Naive thymus-derived CD4-positive, alpha-beta T cell (primary cell): ENCODE measurements around the gene WRAP53. TPM values are rescaled to one million over a fixed set of nuclear protein-coding genes. Genes with fewer than 3 reads are reported as not detected.
A peak's percentile ranks its signal among the peaks of the same experiment; 100 is the strongest.

Experiments
- ATAC-seq: fragments of 150-1000 bp; cut with Tn5 transposase; 2 replicates; pipeline ENCODE4 v1.10.0; 2021; ENCODE audit warnings: mild to moderate bottlenecking, moderate library complexity
- CTCF ChIA-PET: fragments of 350-600 bp; sonication (Branson Sonifier 250); formaldehyde crosslinking; loops from one replicate; lab custom pipeline; 2021; ENCODE audit warnings: antibody characterized with exemption; lab: Charles Lee
- POLR2A ChIA-PET: fragments of 350-600 bp; sonication (Branson Sonifier 250); formaldehyde crosslinking; loops from one replicate; lab custom pipeline; 2021; ENCODE audit warnings: antibody characterized with exemption, inconsistent platforms; lab: Charles Lee
- DNase-seq, 9 donors: peaks; one replicate each; pipeline versions ENCODE4 v3.0.0 to v3.0.0-alpha.2; 2020 to 2022; ENCODE audit warnings: mixed read lengths in 1 of 9
- H3K27ac ChIP-seq: one replicate; pipeline ENCODE4 v1.7.0; 2013; ENCODE audit warnings: mild to moderate bottlenecking, low read depth, low read length, moderate library complexity
- H3K27me3 ChIP-seq, 2 donors: one replicate each; pipeline ENCODE4 v1.7.0; 2013; ENCODE audit warnings: low read length in 2 of 2, mild to moderate bottlenecking in 2 of 2, moderate library complexity in 2 of 2; ENCODE audit not compliant: control insufficient read depth in 2 of 2, insufficient read depth in 2 of 2
- H3K36me3 ChIP-seq, 3 experiments: 1 replicate in 2 of 3; 2 replicates in 1 of 3; pipeline ENCODE4 v1.7.0; 2013; ENCODE audit warnings: low read length in 3 of 3, mild to moderate bottlenecking in 3 of 3, moderate library complexity in 1 of 3; ENCODE audit not compliant: insufficient read depth in 3 of 3, control insufficient read depth in 2 of 3
- H3K4me1 ChIP-seq, 2 donors: one replicate each; pipeline ENCODE4 v1.7.0; 2013; ENCODE audit warnings: low read length in 2 of 2, mild to moderate bottlenecking in 2 of 2, moderate library complexity in 1 of 2; ENCODE audit not compliant: control insufficient read depth in 2 of 2, insufficient read depth in 2 of 2
- H3K4me3 ChIP-seq: 2 replicates; pipeline ENCODE4 v1.7.0; 2013; ENCODE audit warnings: mild to moderate bottlenecking, low read length
- H3K9me3 ChIP-seq, 3 experiments: 1 replicate in 2 of 3; 2 replicates in 1 of 3; pipeline ENCODE4 v1.7.0; 2013; ENCODE audit warnings: low read length in 3 of 3; ENCODE audit not compliant: control insufficient read depth in 2 of 3
- H3K27ac Mint-ChIP-seq, 9 donors: one replicate each; pipeline ENCODE4 v1.8.0; 2020 to 2022; ENCODE audit warnings: mixed read lengths in 9 of 9, mild to moderate bottlenecking in 8 of 9, moderate library complexity in 5 of 9, inconsistent platforms in 2 of 9
- H3K27me3 Mint-ChIP-seq, 5 donors: one replicate each; pipeline ENCODE4 v1.8.0; 2021 to 2022; ENCODE audit warnings: mixed read lengths in 5 of 5, mild to moderate bottlenecking in 1 of 5
- H3K36me3 Mint-ChIP-seq, 5 donors: one replicate each; pipeline ENCODE4 v1.8.0; 2020 to 2022; ENCODE audit warnings: mixed read lengths in 5 of 5, mild to moderate bottlenecking in 3 of 5, inconsistent platforms in 1 of 5
- H3K4me1 Mint-ChIP-seq, 7 donors: one replicate each; pipeline ENCODE4 v1.8.0; 2020 to 2022; ENCODE audit warnings: mixed read lengths in 7 of 7, mild to moderate bottlenecking in 3 of 7, inconsistent platforms in 1 of 7
- H3K4me3 Mint-ChIP-seq, 10 donors: one replicate each; pipeline ENCODE4 v1.8.0; 2020 to 2022; ENCODE audit warnings: mild to moderate bottlenecking in 10 of 10, mixed read lengths in 10 of 10, moderate library complexity in 6 of 10, inconsistent platforms in 2 of 10
- H3K9me3 Mint-ChIP-seq, 11 donors: one replicate each; pipeline ENCODE4 v1.8.0; 2020 to 2022; ENCODE audit warnings: mixed read lengths in 11 of 11, mild to moderate bottlenecking in 4 of 11, inconsistent platforms in 1 of 11, moderate library complexity in 1 of 11
- intact Hi-C, 2 donors: fragments of 100-400 bp; cut with micrococcal nuclease; formaldehyde crosslinking; loops; one replicate each; pipeline ENCODE4 v1.15.1; 2023
- polyA plus RNA-seq, 2 donors: library from polyadenylated mRNA; unstranded; fragments of 300-500 nt; fragmentation: Illumina TruSeq; gene quantifications; one replicate each; pipeline ENCODE4 v1.2.3, GENCODE V29; 2021
- total RNA-seq, 6 experiments: library from RNA in 5 of 6; stranded (reverse) in 5 of 6; gene quantifications; 1 replicate in 5 of 6; 2 replicates in 1 of 6; pipeline ENCODE4 v1.2.3 and lab custom pipeline; 2021 to 2026

Gene WRAP53
- total and polyA plus RNA-seq, 7 experiments from 2014 or later: 6.7 to 21.1 (median 9.6) TPM

DNA sequence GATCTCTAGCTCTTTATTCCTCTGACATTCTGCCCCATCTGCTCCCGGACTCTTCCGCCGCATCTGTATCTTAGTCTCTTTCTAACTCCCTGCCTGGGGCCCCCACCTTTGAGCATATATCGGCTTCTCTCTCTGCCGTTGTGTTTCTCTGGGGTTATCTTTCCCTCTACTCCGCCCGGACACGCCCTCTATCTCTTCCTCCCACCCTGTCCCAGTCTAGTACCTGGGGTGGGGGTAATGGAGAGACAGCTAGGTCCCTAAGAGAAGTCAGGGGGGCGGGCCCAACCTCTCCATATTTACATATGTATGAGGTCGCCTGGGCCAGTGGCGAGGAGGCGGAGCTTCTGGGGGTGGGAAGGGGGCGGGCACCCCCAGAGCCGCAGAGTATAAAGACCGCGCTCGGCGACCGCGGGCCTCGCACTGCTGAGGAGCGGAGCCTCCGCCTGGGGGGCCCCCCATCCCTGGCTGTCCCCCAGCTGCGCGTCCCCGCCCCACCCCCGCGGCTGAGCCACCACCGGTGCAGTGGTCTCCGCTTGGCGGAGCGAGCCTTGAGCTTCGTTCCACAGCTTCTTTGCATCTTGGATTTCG is 37.7 kb upstream of the WRAP53 start, which contains the start of gene ATP1B2:
TSS of gene ATP1B2 (plus strand) at position 418 of the 588 bp plus-strand sequence. CDS start 593 bp downstream, outside the sequence.
- ATAC-seq: peak; percentile 95
- H3K4me3 ChIP-seq: peak within 1 kb of the TSS; percentile 60
- H3K36me3 ChIP-seq: no peaks in the 10 kb centered on the region
- H3K4me3 Mint-ChIP-seq: peak within 1 kb of the TSS; percentile 84 to 94 (median 90)
- ChIA-PET POLR2A (interaction anchor here (0.5 to 3.1 kb wide), 14 partner anchors 8 to 693 kb away, joined by 3 to 55 read pairs (median 3); partner anchors contain the start of genes FXR2, SAT2, SHBG and SLC16A13), CTCF (interaction anchor here (0.6 to 1.8 kb wide), 3 partner anchors 17 to 61 kb away, joined by 3 to 11 read pairs (median 3); partner anchors contain the start of genes TP53 and WRAP53)
- peak; percentile 44 to 89 (median 66) for DNase-seq
- peaks cover 0 to 15% of the 10 kb centered on the region in 2 donors for H3K27me3 ChIP-seq
- peaks cover 28 to 70% (median 39%) of the 10 kb centered on the region in 5 donors for H3K27me3 Mint-ChIP-seq
- intact Hi-C loops: loop anchor here (1.0 to 2.0 kb wide), 4 partner anchors 23 to 78 kb away; partner anchors contain the start of genes SAT2 (in 2 of the 2) and TP53 (in 2 of the 2)
- H3K36me3 Mint-ChIP-seq: peaks cover 0 to 4% (median 2%) of the 10 kb centered on the region in 5 donors
- H3K27ac Mint-ChIP-seq: peak within 1 kb of the TSS in 5 of 9 donors; percentile 7 to 70 (median 59)
- no peak within 1 kb of the TSS for H3K27ac ChIP-seq
- H3K4me1 ChIP-seq: peaks cover 11 to 21% of the 10 kb centered on the region in 2 donors
- peaks cover 10 to 21% (median 15%) of the 10 kb centered on the region in 7 donors for H3K4me1 Mint-ChIP-seq
- peaks cover 0 to 1% (median 0%) of the 10 kb centered on the region in 11 donors for H3K9me3 Mint-ChIP-seq
- no peaks in the 10 kb centered on the region for H3K9me3 ChIP-seq

DNA sequence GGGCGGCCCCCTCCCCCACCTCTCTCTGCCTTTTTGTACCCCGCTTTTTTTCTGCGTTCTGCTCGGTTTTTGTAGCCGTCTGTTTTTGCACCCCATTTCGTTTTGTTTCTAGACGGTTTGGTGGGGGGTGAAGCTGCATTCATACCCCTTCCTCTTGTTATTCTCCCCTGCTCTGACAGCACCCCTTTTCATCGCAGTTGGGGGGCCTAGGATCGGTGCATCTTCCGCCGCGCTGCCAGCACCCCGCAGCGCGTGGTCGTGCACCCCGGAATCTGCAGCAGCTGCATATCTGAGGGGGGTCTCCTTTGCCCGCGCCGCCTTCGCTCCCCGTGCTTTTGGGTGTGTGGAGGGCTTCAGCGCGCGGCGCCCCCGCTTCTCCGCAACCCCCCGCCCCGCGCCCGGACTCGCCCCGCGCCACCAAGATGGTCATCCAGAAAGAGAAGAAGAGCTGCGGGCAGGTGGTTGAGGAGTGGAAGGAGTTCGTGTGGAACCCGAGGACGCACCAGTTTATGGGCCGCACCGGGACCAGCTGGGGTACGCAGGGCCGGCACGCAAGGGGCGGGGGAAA is 37.1 kb upstream of the WRAP53 start:
- CTCF ChIA-PET: interaction anchor here (0.7 to 1.8 kb wide), 3 partner anchors 15 to 62 kb away, joined by 3 to 11 read pairs (median 3); partner anchors contain the start of genes TP53 and WRAP53
- ATAC-seq (no peak), DNase-seq (no peak)
- peaks cover 10 to 21% (median 15%) of the 10 kb centered on the region in 7 donors for H3K4me1 Mint-ChIP-seq
- H3K4me3 Mint-ChIP-seq: peak overlapping the region; percentile 82 to 94 (median 88)
- Histone ChIP-seq H3K27ac (no peak overlapping the region), H3K27me3 (peaks cover 0 to 15% of the 10 kb centered on the region in 2 donors), H3K9me3 (no peaks in the 10 kb centered on the region), H3K4me1 (peaks cover 11 to 21% of the 10 kb centered on the region in 2 donors), H3K36me3 (no peaks in the 10 kb centered on the region), H3K4me3 (peak overlapping the region; percentile 60)
- intact Hi-C loops: loop anchor here (2.0 kb wide), 2 partner anchors 36 to 78 kb away; partner anchors contain the start of gene TP53 (in 2 of the 2)
- H3K27ac Mint-ChIP-seq: peak overlapping the region in 2 of 9 donors; percentile 17 to 59
- POLR2A ChIA-PET: interaction anchor here (0.5 to 3.1 kb wide), 13 partner anchors 9 to 694 kb away, joined by 3 to 55 read pairs (median 3); partner anchors contain the start of genes FXR2, SAT2, SLC16A13 and TMEM256
- H3K9me3 Mint-ChIP-seq: peaks cover 0 to 1% (median 0%) of the 10 kb centered on the region in 11 donors
- H3K27me3 Mint-ChIP-seq: peaks cover 26 to 70% (median 37%) of the 10 kb centered on the region in 5 donors
- peaks cover 0 to 4% (median 2%) of the 10 kb centered on the region in 5 donors for H3K36me3 Mint-ChIP-seq

DNA sequence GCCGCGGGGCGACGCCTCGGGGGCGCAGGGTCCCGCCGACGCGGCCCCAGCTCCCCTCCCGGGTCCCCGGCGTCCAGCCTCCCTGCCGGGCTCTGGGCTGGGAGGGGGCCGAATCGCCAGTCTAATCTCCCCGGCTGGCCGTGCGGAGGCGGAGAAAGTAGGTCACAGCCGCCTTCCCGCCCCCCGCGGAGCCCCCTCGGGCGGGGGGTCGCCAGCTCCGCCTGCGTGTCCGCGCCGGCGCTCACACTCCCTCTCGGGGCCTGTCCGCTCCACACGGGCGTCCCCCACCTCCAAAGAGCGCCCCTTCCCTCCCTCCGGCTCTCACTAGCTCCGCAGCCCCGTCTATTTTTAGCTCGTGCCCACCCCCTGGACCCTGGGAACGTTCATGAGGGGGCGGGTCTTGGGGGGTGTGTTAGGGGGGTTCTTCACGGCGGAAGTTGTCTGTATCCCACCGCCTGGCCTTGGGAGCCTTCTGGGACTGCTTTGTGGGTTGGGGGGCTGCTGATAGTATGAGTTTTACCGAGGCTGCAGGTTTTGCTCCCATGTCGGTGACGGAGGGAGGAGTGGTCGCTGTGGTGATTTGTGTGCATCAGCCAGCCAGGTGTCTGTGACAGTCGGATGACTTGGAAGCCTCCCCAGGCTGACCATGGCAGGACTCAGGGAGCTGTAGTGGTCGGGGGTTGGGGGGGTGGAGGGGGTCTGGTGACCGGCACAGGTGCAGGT is 36.5 kb upstream of the WRAP53 start:
- Histone ChIP-seq H3K27ac (no peak overlapping the region), H3K9me3 (no peaks in the 10 kb centered on the region), H3K4me1 (peaks cover 11 to 21% of the 10 kb centered on the region in 2 donors), H3K36me3 (no peaks in the 10 kb centered on the region), H3K4me3 (no peak overlapping the region), H3K27me3 (peaks cover 0 to 15% of the 10 kb centered on the region in 2 donors)
- H3K4me3 Mint-ChIP-seq: peak overlapping the region; percentile 32 to 94 (median 71)
- H3K36me3 Mint-ChIP-seq: peaks cover 0 to 4% (median 0%) of the 10 kb centered on the region in 5 donors
- DNase-seq (no peak), ATAC-seq (no peak)
- CTCF ChIA-PET: interaction anchor here (0.6 to 1.8 kb wide), 3 partner anchors 15 to 206 kb away, joined by 3 to 11 read pairs (median 3); partner anchors contain the start of genes TP53 and WRAP53
- H3K9me3 Mint-ChIP-seq: peaks cover 0 to 1% (median 0%) of the 10 kb centered on the region in 11 donors
- peaks cover 10 to 21% (median 15%) of the 10 kb centered on the region in 7 donors for H3K4me1 Mint-ChIP-seq
- POLR2A ChIA-PET: interaction anchor here (0.6 to 3.1 kb wide), 9 partner anchors 8 to 616 kb away, joined by 3 to 55 read pairs (median 5); partner anchors contain the start of genes FXR2, SAT2, SLC16A13 and TP53
- H3K27me3 Mint-ChIP-seq: peaks cover 19 to 66% (median 33%) of the 10 kb centered on the region in 5 donors
- H3K27ac Mint-ChIP-seq: no peak overlapping the region
- intact Hi-C loops: loop anchor here (2.0 kb wide), 2 partner anchors 35 to 79 kb away; partner anchors contain the start of gene TP53 (in 2 of the 2)

DNA sequence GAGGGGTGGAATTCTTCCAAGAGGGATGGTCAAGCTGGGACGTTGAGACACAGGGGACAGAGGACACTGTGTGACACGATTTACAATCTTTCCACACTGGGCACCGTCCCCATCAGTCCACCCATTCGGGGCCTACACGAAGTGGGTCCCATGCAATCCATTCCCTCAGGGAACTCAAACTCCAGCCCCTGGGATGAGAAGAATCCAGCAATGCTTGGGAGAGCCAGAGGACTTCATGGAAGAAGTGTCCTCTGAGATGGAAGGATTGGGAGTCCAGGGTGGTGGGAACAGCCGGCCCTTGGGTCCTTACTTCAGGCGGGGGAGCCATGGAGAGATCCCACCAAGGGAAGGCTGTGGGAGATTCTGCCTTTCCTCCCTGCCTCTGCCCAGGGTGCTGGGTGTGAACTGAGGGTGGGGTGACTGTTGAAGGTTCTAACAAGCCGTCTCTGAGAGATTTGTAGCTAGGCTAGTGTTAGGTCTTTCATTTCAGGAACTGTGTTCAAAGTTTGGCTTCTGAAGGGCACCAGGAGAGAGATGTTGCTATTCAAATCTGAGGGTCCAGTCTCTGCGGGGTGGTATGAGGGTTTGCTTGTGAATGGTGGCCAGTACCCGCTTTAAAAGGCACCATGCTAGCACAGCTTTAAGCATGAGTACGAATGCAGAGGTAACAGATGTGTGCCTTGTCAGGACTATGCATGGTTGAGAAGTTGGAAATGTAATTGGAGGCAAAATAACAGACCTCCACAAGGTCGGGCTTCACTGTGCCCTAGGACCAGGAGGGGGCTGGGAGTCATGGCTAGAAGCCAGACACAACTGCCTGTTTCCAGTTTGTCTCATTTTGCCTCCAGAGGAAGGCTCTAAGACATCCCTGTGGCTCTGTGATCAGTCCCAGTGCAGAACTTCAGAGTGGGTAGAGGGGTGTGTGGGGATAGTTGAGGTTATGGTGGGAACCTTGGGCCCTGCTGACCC is 35.6 kb upstream of the WRAP53 start:
- peaks cover 10 to 21% (median 15%) of the 10 kb centered on the region in 7 donors for H3K4me1 Mint-ChIP-seq
- no peak for ATAC-seq
- H3K27me3 ChIP-seq: peaks cover 0 to 15% of the 10 kb centered on the region in 2 donors

DNA sequence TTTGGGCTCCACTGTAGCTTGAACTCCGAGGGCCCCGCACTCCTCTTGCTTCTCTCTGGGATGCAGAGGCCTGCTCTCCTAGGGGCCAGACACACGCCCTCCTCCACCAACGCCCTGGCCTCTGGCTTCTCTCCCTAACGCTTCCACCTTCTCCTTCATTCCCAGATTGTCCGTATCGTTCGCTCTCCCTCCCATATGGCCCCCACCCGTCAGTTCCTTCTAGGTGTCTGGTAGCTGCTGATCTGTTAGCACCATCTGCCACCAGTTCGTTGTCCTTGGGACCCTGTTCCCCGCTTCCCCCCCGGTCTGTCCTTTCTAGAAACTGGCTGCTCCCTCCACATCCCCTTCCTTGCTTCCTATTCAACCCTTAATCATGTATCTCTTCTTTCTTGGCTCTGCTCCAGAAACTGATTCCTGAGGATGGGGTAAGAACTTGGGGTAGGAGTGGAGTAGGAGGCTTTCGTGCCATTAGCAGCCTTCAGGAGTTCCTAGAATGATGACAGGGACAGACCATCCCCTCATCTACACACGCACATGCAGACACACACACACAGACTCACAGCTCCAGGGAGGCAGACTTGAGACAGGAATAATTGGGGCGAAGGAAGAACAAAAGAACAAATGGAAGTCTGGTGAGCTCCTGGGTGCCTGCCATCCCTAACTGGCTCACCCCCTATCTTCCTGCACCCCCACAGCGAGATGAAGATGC is 33.3 kb upstream of the WRAP53 start:
- intact Hi-C loops: no loop called here
- Mint-ChIP-seq H3K27ac (no peak overlapping the region), H3K4me3 (peak overlapping the region in 1 of 10 donors; percentile 17), H3K4me1 (peaks cover 7 to 18% (median 12%) of the 10 kb centered on the region in 7 donors), H3K36me3 (peaks cover 0 to 4% (median 0%) of the 10 kb centered on the region in 5 donors), H3K9me3 (peaks cover 0 to 1% (median 0%) of the 10 kb centered on the region in 11 donors), H3K27me3 (peaks cover 12 to 50% (median 29%) of the 10 kb centered on the region in 5 donors)
- CTCF ChIA-PET: no interaction called here
- Histone ChIP-seq H3K27ac (no peak overlapping the region), H3K4me3 (no peak overlapping the region), H3K36me3 (no peaks in the 10 kb centered on the region), H3K9me3 (no peaks in the 10 kb centered on the region), H3K4me1 (peaks cover 11 to 18% of the 10 kb centered on the region in 2 donors), H3K27me3 (peaks cover 0 to 13% of the 10 kb centered on the region in 2 donors)
- POLR2A ChIA-PET: interaction anchor here (0.5 to 0.8 kb wide), 2 partner anchors 32 to 60 kb away, joined by 3 to 4 read pairs; partner anchors contain the start of gene TP53
- DNase-seq: no peak
- no peak for ATAC-seq

More for the DNA sequence above, 35.6 kb upstream of the WRAP53 start:
- intact Hi-C loops: no loop called here
- H3K27ac Mint-ChIP-seq: peak overlapping the region in 1 of 9 donors; percentile 10
- H3K27ac ChIP-seq: no peak overlapping the region
- DNase-seq: no peak
- CTCF ChIA-PET: interaction anchor here (0.5 to 1.1 kb wide), 3 partner anchors 14 to 207 kb away, joined by 3 read pairs; no protein-coding TSS in a partner anchor
- peaks cover 11 to 21% of the 10 kb centered on the region in 2 donors for H3K4me1 ChIP-seq
- peak overlapping the region in 8 of 10 donors; percentile 14 to 92 (median 50) for H3K4me3 Mint-ChIP-seq
- H3K9me3 Mint-ChIP-seq: peaks cover 0 to 1% (median 0%) of the 10 kb centered on the region in 11 donors
- no peaks in the 10 kb centered on the region for H3K9me3 ChIP-seq
- no peak overlapping the region for H3K4me3 ChIP-seq
- POLR2A ChIA-PET: interaction anchor here (0.7 to 3.1 kb wide), 3 partner anchors 10 to 34 kb away, joined by 3 to 55 read pairs (median 10); partner anchors contain the start of genes TP53 and WRAP53
- H3K27me3 Mint-ChIP-seq: peaks cover 16 to 64% (median 33%) of the 10 kb centered on the region in 5 donors
- H3K36me3 ChIP-seq: no peaks in the 10 kb centered on the region
- H3K36me3 Mint-ChIP-seq: peaks cover 0 to 4% (median 0%) of the 10 kb centered on the region in 5 donors
